ENCODE measurements around the gene MT1G. TPM values are rescaled to one million over a fixed set of nuclear protein-coding genes. Genes with fewer than 3 reads are reported as not detected.

The MT1G gene
- total and polyA plus RNA-seq, 2 experiments from 2014 or later: 184 to 1,014 TPM

DNA sequence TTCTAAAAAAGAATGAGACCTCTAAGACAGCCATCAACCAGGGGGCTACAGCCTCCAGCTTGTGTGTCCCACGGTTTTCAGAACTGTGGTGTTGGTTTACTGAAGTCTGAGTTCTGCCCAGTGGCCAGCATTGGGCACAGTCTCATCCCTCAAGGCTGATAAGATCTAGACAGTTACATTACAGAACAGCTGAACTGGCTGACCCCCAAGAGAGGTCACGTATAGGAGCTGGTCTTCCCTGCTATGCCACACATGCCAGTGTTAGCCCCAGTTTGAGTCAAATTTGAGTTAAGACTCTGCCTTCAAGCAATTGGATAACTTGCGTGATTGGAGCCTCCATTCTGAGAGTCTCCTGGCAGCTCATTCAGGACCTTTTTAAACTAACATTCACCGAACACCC lies 47.3 kb upstream of the MT1G start:
- Mint-ChIP-seq H3K9me3 (no peaks in the 10 kb centered on the region), H3K27me3 (ENCODE audit: insufficient read depth, low read depth, poor library complexity) (peaks cover 4% of the 10 kb centered on the region), H3K27ac (no peak overlapping the region), H3K36me3 (ENCODE audit: low read depth) (no peaks in the 10 kb centered on the region), H3K4me3 (no peak overlapping the region), H3K4me1 (peaks cover 4% of the 10 kb centered on the region; the same call in 1 of the 3 replicates)
- TF ChIP-seq, protein P1, sequence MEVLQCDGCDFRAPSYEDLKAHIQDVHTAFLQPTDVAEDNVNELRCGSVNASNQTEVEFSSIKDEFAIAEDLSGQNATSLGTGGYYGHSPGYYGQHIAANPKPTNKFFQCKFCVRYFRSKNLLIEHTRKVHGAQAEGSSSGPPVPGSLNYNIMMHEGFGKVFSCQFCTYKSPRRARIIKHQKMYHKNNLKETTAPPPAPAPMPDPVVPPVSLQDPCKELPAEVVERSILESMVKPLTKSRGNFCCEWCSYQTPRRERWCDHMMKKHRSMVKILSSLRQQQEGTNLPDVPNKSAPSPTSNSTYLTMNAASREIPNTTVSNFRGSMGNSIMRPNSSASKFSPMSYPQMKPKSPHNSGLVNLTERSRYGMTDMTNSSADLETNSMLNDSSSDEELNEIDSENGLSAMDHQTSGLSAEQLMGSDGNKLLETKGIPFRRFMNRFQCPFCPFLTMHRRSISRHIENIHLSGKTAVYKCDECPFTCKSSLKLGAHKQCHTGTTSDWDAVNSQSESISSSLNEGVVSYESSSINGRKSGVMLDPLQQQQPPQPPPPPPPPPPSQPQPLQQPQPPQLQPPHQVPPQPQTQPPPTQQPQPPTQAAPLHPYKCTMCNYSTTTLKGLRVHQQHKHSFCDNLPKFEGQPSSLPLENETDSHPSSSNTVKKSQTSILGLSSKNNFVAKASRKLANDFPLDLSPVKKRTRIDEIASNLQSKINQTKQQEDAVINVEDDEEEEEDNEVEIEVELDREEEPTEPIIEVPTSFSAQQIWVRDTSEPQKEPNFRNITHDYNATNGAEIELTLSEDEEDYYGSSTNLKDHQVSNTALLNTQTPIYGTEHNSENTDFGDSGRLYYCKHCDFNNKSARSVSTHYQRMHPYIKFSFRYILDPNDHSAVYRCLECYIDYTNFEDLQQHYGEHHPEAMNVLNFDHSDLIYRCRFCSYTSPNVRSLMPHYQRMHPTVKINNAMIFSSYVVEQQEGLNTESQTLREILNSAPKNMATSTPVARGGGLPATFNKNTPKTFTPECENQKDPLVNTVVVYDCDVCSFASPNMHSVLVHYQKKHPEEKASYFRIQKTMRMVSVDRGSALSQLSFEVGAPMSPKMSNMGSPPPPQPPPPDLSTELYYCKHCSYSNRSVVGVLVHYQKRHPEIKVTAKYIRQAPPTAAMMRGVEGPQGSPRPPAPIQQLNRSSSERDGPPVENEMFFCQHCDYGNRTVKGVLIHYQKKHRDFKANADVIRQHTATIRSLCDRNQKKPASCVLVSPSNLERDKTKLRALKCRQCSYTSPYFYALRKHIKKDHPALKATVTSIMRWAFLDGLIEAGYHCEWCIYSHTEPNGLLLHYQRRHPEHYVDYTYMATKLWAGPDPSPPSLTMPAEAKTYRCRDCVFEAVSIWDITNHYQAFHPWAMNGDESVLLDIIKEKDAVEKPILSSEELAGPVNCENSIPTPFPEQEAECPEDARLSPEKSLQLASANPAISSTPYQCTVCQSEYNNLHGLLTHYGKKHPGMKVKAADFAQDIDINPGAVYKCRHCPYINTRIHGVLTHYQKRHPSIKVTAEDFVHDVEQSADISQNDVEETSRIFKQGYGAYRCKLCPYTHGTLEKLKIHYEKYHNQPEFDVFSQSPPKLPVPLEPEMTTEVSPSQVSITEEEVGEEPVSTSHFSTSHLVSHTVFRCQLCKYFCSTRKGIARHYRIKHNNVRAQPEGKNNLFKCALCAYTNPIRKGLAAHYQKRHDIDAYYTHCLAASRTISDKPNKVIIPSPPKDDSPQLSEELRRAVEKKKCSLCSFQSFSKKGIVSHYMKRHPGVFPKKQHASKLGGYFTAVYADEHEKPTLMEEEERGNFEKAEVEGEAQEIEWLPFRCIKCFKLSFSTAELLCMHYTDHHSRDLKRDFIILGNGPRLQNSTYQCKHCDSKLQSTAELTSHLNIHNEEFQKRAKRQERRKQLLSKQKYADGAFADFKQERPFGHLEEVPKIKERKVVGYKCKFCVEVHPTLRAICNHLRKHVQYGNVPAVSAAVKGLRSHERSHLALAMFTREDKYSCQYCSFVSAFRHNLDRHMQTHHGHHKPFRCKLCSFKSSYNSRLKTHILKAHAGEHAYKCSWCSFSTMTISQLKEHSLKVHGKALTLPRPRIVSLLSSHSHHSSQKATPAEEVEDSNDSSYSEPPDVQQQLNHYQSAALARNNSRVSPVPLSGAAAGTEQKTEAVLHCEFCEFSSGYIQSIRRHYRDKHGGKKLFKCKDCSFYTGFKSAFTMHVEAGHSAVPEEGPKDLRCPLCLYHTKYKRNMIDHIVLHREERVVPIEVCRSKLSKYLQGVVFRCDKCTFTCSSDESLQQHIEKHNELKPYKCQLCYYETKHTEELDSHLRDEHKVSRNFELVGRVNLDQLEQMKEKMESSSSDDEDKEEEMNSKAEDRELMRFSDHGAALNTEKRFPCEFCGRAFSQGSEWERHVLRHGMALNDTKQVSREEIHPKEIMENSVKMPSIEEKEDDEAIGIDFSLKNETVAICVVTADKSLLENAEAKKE (CRISPR knock-in tag; IDR thresholded peaks at IDR 0.05): no peak
- TF ChIP-seq ZNF331 (CRISPR knock-in tag; IDR thresholded peaks at IDR 0.05; ENCODE audit: low read depth) (no peak), NANOG (IDR thresholded peaks at IDR 0.05; ENCODE audit: borderline replicate concordance) (no peak), JUNB (IDR thresholded peaks at IDR 0.05; ENCODE audit: unreplicated experiment) (no peak), POLR2AphosphoS5 (IDR thresholded peaks at IDR 0.05; ENCODE audit: low read depth) (no peak), ZNF114 (CRISPR knock-in tag; IDR thresholded peaks at IDR 0.05) (no peak), STAT1 (IDR thresholded peaks at IDR 0.05; ENCODE audit: unreplicated experiment) (no peak), CREB1 (CRISPR knock-in tag; IDR thresholded peaks at IDR 0.05; ENCODE audit: low read depth) (no peak), EZH2 (IDR thresholded peaks at IDR 0.05; ENCODE audit: low read depth, unreplicated experiment) (no peak), EZH2phosphoT487 (IDR thresholded peaks at IDR 0.05; ENCODE audit: unreplicated experiment) (no peak)
- TF ChIP-seq, protein P2, sequence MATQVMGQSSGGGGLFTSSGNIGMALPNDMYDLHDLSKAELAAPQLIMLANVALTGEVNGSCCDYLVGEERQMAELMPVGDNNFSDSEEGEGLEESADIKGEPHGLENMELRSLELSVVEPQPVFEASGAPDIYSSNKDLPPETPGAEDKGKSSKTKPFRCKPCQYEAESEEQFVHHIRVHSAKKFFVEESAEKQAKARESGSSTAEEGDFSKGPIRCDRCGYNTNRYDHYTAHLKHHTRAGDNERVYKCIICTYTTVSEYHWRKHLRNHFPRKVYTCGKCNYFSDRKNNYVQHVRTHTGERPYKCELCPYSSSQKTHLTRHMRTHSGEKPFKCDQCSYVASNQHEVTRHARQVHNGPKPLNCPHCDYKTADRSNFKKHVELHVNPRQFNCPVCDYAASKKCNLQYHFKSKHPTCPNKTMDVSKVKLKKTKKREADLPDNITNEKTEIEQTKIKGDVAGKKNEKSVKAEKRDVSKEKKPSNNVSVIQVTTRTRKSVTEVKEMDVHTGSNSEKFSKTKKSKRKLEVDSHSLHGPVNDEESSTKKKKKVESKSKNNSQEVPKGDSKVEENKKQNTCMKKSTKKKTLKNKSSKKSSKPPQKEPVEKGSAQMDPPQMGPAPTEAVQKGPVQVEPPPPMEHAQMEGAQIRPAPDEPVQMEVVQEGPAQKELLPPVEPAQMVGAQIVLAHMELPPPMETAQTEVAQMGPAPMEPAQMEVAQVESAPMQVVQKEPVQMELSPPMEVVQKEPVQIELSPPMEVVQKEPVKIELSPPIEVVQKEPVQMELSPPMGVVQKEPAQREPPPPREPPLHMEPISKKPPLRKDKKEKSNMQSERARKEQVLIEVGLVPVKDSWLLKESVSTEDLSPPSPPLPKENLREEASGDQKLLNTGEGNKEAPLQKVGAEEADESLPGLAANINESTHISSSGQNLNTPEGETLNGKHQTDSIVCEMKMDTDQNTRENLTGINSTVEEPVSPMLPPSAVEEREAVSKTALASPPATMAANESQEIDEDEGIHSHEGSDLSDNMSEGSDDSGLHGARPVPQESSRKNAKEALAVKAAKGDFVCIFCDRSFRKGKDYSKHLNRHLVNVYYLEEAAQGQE (IDR thresholded peaks at IDR 0.05; ENCODE audit: unreplicated experiment): no peak
- TF ChIP-seq, protein P3, sequence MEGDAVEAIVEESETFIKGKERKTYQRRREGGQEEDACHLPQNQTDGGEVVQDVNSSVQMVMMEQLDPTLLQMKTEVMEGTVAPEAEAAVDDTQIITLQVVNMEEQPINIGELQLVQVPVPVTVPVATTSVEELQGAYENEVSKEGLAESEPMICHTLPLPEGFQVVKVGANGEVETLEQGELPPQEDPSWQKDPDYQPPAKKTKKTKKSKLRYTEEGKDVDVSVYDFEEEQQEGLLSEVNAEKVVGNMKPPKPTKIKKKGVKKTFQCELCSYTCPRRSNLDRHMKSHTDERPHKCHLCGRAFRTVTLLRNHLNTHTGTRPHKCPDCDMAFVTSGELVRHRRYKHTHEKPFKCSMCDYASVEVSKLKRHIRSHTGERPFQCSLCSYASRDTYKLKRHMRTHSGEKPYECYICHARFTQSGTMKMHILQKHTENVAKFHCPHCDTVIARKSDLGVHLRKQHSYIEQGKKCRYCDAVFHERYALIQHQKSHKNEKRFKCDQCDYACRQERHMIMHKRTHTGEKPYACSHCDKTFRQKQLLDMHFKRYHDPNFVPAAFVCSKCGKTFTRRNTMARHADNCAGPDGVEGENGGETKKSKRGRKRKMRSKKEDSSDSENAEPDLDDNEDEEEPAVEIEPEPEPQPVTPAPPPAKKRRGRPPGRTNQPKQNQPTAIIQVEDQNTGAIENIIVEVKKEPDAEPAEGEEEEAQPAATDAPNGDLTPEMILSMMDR (conservative IDR thresholded peaks at IDR 0.05; ENCODE audit: low read depth in 2 of 2): no peak
- TF ChIP-seq, protein P4, sequence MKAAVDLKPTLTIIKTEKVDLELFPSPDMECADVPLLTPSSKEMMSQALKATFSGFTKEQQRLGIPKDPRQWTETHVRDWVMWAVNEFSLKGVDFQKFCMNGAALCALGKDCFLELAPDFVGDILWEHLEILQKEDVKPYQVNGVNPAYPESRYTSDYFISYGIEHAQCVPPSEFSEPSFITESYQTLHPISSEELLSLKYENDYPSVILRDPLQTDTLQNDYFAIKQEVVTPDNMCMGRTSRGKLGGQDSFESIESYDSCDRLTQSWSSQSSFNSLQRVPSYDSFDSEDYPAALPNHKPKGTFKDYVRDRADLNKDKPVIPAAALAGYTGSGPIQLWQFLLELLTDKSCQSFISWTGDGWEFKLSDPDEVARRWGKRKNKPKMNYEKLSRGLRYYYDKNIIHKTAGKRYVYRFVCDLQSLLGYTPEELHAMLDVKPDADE (IDR thresholded peaks at IDR 0.05): no peak
- Histone ChIP-seq H4K20me1 (replicated peaks; ENCODE audit: insufficient read depth) (no peaks in the 10 kb centered on the region), H2AFZ (no peak overlapping the region), H3K4me1 (ENCODE audit: insufficient read depth) (no peaks in the 10 kb centered on the region), H3K27ac (ENCODE audit: low read depth) (no peak overlapping the region), H3K4me3 (no peak overlapping the region), H3K4me2 (no peak overlapping the region), H3K79me2 (replicated peaks; ENCODE audit: insufficient read depth) (no peaks in the 10 kb centered on the region), H3K36me3 (ENCODE audit: insufficient read depth) (no peaks in the 10 kb centered on the region), H3K27me3 (ENCODE audit: insufficient read depth) (no peaks in the 10 kb centered on the region), H3F3A (replicated peaks; ENCODE audit: low read depth) (no peaks in the 10 kb centered on the region), H3K9me2 (ENCODE audit: insufficient read depth) (no peaks in the 10 kb centered on the region)
- DNase-seq (ENCODE audit: low spot score) (no peak), ATAC-seq (no peak)

Data from GM23338 (cell line).